MM.1S (cell line): Measurements from ENCODE around the gene ADGRG2.

ENCODE experiments used
- DNase-seq: peaks from one replicate; pipeline ENCODE4 v3.0.0-alpha.2; 2015
- H2AFZ ChIP-seq: fragments of 300-600 bp; sonication (generic); 2 replicates; pipeline ENCODE4 v1.6.0; 2016; ENCODE audit warnings: antibody characterized with exemption, low read length
- H3F3A ChIP-seq: fragments of 300-600 bp; sonication (generic); 2 replicates; pipeline ENCODE4 v1.6.1; 2016; ENCODE audit warnings: mild to moderate bottlenecking, antibody characterized with exemption, low read length, moderate library complexity, mixed read lengths; ENCODE audit not compliant: insufficient read depth
- H3K27ac ChIP-seq: fragments of 300-600 bp; sonication (generic); 2 replicates; pipeline ENCODE4 v1.5.1; 2016; ENCODE audit warnings: mild to moderate bottlenecking, low read length
- H3K27me3 ChIP-seq: fragments of 300-600 bp; sonication (generic); replicated peaks from 2 replicates; pipeline ENCODE4 v1.6.0; 2016; ENCODE audit warnings: low read length; ENCODE audit not compliant: insufficient read depth
- H3K36me3 ChIP-seq: fragments of 300-600 bp; sonication (generic); replicated peaks from 2 replicates; pipeline ENCODE4 v1.6.1; 2016; ENCODE audit warnings: mild to moderate bottlenecking, low read length, mixed read lengths; ENCODE audit not compliant: insufficient read depth
- H3K4me1 ChIP-seq: fragments of 300-600 bp; sonication (generic); 2 replicates; pipeline ENCODE4 v1.6.1; 2016; ENCODE audit warnings: low read length, mixed read lengths
- H3K4me2 ChIP-seq: fragments of 300-600 bp; sonication (generic); 2 replicates; pipeline ENCODE4 v1.6.0; 2016; ENCODE audit warnings: low read depth, low read length
- H3K4me3 ChIP-seq: fragments of 300-600 bp; sonication (generic); 2 replicates; pipeline ENCODE4 v1.5.1; 2016; ENCODE audit warnings: low read length, mixed read lengths
- H3K79me2 ChIP-seq: fragments of 300-600 bp; sonication (generic); 2 replicates; pipeline ENCODE4 v1.6.1; 2016; ENCODE audit warnings: mixed run types, low read length, mixed read lengths
- H3K9ac ChIP-seq: fragments of 300-600 bp; sonication (generic); 2 replicates; pipeline ENCODE4 v1.6.1; 2016; ENCODE audit warnings: low read length, mixed read lengths
- H3K9me2 ChIP-seq: fragments of 300-600 bp; sonication (generic); replicated peaks from 2 replicates; pipeline ENCODE4 v1.6.1; 2016; ENCODE audit warnings: mild to moderate bottlenecking, low read length, mixed read lengths; ENCODE audit not compliant: insufficient read depth
- H3K9me3 ChIP-seq: fragments of 300-600 bp; sonication (generic); replicated peaks from 2 replicates; pipeline ENCODE4 v1.6.1; 2016; ENCODE audit warnings: mild to moderate bottlenecking, low read length, mixed read lengths; ENCODE audit not compliant: insufficient read depth
- H4K20me1 ChIP-seq: fragments of 300-600 bp; sonication (generic); 2 replicates; pipeline ENCODE4 v1.6.1; 2016; ENCODE audit warnings: mild to moderate bottlenecking, low read length, moderate library complexity, mixed read lengths; ENCODE audit not compliant: insufficient read depth
- CTCF ChIP-seq: fragments of 300-600 bp; sonication (generic); IDR thresholded peaks from 2 replicates; pipeline ENCODE4 v1.5.1; 2016; ENCODE audit warnings: antibody characterized with exemption, low read length, mixed read lengths
- EZH2 ChIP-seq: fragments of 300-600 bp; sonication (generic); optimal IDR thresholded peaks from 2 replicates; pipeline ENCODE3; 2017; ENCODE audit warnings: low read depth, mild to moderate bottlenecking, antibody characterized with exemption, low read length, mixed read lengths
- EZH2phosphoT487 ChIP-seq: fragments of 300-600 bp; sonication (generic); IDR thresholded peaks from 2 replicates; pipeline ENCODE4 v1.6.1; 2018; ENCODE audit warnings: antibody characterized with exemption, low read length

Gene ADGRG2

GRCh38 chrX:18966624-18967023 lies 155.6 kb downstream of the ADGRG2 start:
- Histone ChIP-seq H2AFZ (no peak overlapping the region), H3K9me2 (no peaks in the 10 kb centered on the region), H3K9me3 (no peaks in the 10 kb centered on the region), H3K36me3 (no peaks in the 10 kb centered on the region), H3K4me2 (no peak overlapping the region), H3K4me3 (no peak overlapping the region), H3F3A (no peaks in the 10 kb centered on the region), H4K20me1 (no peaks in the 10 kb centered on the region), H3K4me1 (no peaks in the 10 kb centered on the region), H3K27me3 (no peaks in the 10 kb centered on the region), H3K79me2 (no peaks in the 10 kb centered on the region), H3K9ac (no peak overlapping the region), H3K27ac (no peak overlapping the region)
- DNase-seq, result no peak
- no peak for TF ChIP-seq EZH2phosphoT487
- TF ChIP-seq CTCF, result no peak
- TF ChIP-seq EZH2, result no peak

GRCh38 chrX:18964901-18965300 lies 157.4 kb downstream of the ADGRG2 start:
- Histone ChIP-seq H3K9ac (no peak overlapping the region), H3K9me2 (no peaks in the 10 kb centered on the region), H3K27me3 (no peaks in the 10 kb centered on the region), H3K79me2 (no peaks in the 10 kb centered on the region), H3K4me1 (no peaks in the 10 kb centered on the region), H3K4me3 (no peak overlapping the region), H4K20me1 (no peaks in the 10 kb centered on the region), H3K4me2 (no peak overlapping the region), H3K36me3 (no peaks in the 10 kb centered on the region), H3K9me3 (no peaks in the 10 kb centered on the region), H3F3A (no peaks in the 10 kb centered on the region), H3K27ac (no peak overlapping the region), H2AFZ (no peak overlapping the region)
- no peak for DNase-seq
- TF ChIP-seq EZH2phosphoT487 (no peak), CTCF (no peak), EZH2 (no peak)

- no peaks in the 10 kb centered on the region for H3K27me3 ChIP-seq
- no peaks in the 10 kb centered on the region for H3K9me2 ChIP-seq
- H3K4me1 ChIP-seq, result no peaks in the 10 kb centered on the region
- no peaks in the 10 kb centered on the region for H3K79me2 ChIP-seq
- no peak overlapping the region for H3K27ac ChIP-seq
- no peaks in the 10 kb centered on the region for H3K36me3 ChIP-seq
- DNase-seq, result no peak
- TF ChIP-seq EZH2phosphoT487 (no peak), CTCF (no peak), EZH2 (no peak)
- no peak overlapping the region for H2AFZ ChIP-seq
- H3K9ac ChIP-seq, result no peak overlapping the region
- H4K20me1 ChIP-seq, result no peaks in the 10 kb centered on the region
- H3F3A ChIP-seq, result no peaks in the 10 kb centered on the region
- no peak overlapping the region for H3K4me3 ChIP-seq
- no peaks in the 10 kb centered on the region for H3K9me3 ChIP-seq
- no peak overlapping the region for H3K4me2 ChIP-seq
Measured at GRCh38 chrX:18964026-18964425, 158.2 kb downstream of the ADGRG2 start.
